ENCODE results near the gene OR2S2.
"Not testable (repeated sequence)": the region's sequence is repeated elsewhere in the genome, so short reads cannot be mapped to it uniquely, and the experiment has no call there.

The OR2S2 gene

GRCh38 chr9:35932735-35933134 lies 25.2 kb downstream of the OR2S2 start:
- no peak for DNase-seq

- DNase-seq = no peak
Observed at GRCh38 chr9:35930989-35931388, 27.0 kb downstream of the OR2S2 start.

GRCh38 chr9:35930521-35930920 lies 27.4 kb downstream of the OR2S2 start:
- no peak for DNase-seq

- DNase-seq = no peak
Observed at GRCh38 chr9:35929453-35929718, 28.6 kb downstream of the OR2S2 start.

GRCh38 chr9:35928591-35929452 lies 29.1 kb downstream of the OR2S2 start:
- DNase-seq = no peak

GRCh38 chr9:35923927-35924763 lies 33.8 kb downstream of the OR2S2 start:
- peak in 1 of 2 donors; percentile 25 for DNase-seq

GRCh38 chr9:35923598-35923926 lies 34.4 kb downstream of the OR2S2 start:
- DNase-seq = no peak

- no peak for DNase-seq
Observed at GRCh38 chr9:35920051-35920620, 37.8 kb downstream of the OR2S2 start.

GRCh38 chr9:35919212-35920008 lies 38.5 kb downstream of the OR2S2 start:
- DNase-seq = no peak

- DNase-seq = no peak
Observed at GRCh38 chr9:35918780-35919179, 39.2 kb downstream of the OR2S2 start.

GRCh38 chr9:35917261-35917660 lies 40.7 kb downstream of the OR2S2 start:
- DNase-seq = no peak

- no peak for DNase-seq
Observed at GRCh38 chr9:35915681-35916294, 42.2 kb downstream of the OR2S2 start.

- DNase-seq = no peak
Observed at GRCh38 chr9:35914301-35914807, 43.6 kb downstream of the OR2S2 start.

- DNase-seq = not testable (repeated sequence)
Observed at GRCh38 chr9:35913429-35913828, 44.5 kb downstream of the OR2S2 start.

GRCh38 chr9:35912791-35913400 lies 45.1 kb downstream of the OR2S2 start:
- no peak for DNase-seq

GRCh38 chr9:35911690-35912089 lies 46.3 kb downstream of the OR2S2 start:
- no peak for DNase-seq

GRCh38 chr9:35910613-35911359 lies 47.2 kb downstream of the OR2S2 start:
- DNase-seq = peak in 1 of 2 donors; percentile 19

- no peak for DNase-seq
Observed at GRCh38 chr9:35909687-35910612, 48.0 kb downstream of the OR2S2 start.

GRCh38 chr9:35909274-35909673 lies 48.7 kb downstream of the OR2S2 start, which contains the start of gene SPAAR:
SPAAR (plus strand) TSS chr9:35909490; CDS start chr9:35910464, 974 bp downstream.
- DNase-seq = no peak

Measured in stimulated activated CD4-positive, alpha-beta T cell treated with anti-CD3 and anti-CD28 coated beads, Interleukin-2, amount 100 ng/mL, for 48 hours (primary cell).